ENCODE data around the gene MTHFD2L.

MTHFD2L gene

GRCh38 chr4:74311696-74312313, 153.9 kb downstream of the MTHFD2L start:
- peak; percentile 55 for TF ChIP-seq CTCF (IDR thresholded peaks at IDR 0.05; ENCODE audit: low read depth, low read length, missing control alignments)
- peak; percentile 42 for DNase-seq (ENCODE audit: low read depth)
- H3K4me3 ChIP-seq (ENCODE audit: low read depth, low read length) = no peak overlapping the region

GRCh38 chr4:74314329-74314728, 156.4 kb downstream of the MTHFD2L start:
- no peak for DNase-seq (ENCODE audit: low read depth)
- H3K4me3 ChIP-seq (ENCODE audit: low read depth, low read length) = no peak overlapping the region
- no peak for TF ChIP-seq CTCF (IDR thresholded peaks at IDR 0.05; ENCODE audit: low read depth, low read length, missing control alignments)

GRCh38 chr4:74314944-74315343, 157.0 kb downstream of the MTHFD2L start:
- DNase-seq (ENCODE audit: low read depth) = no peak
- no peak for TF ChIP-seq CTCF (IDR thresholded peaks at IDR 0.05; ENCODE audit: low read depth, low read length, missing control alignments)
- no peak overlapping the region for H3K4me3 ChIP-seq (ENCODE audit: low read depth, low read length)

- DNase-seq (ENCODE audit: low read depth) = no peak
- TF ChIP-seq CTCF (IDR thresholded peaks at IDR 0.05; ENCODE audit: low read depth, low read length, missing control alignments) = no peak
- H3K4me3 ChIP-seq (ENCODE audit: low read depth, low read length) = no peak overlapping the region
Observed at GRCh38 chr4:74315376-74315775, 157.5 kb downstream of the MTHFD2L start.

- TF ChIP-seq CTCF (IDR thresholded peaks at IDR 0.05; ENCODE audit: low read depth, low read length, missing control alignments) = no peak
- no peak for DNase-seq (ENCODE audit: low read depth)
- no peak overlapping the region for H3K4me3 ChIP-seq (ENCODE audit: low read depth, low read length)
Observed at GRCh38 chr4:74316397-74316796, 158.5 kb downstream of the MTHFD2L start.

- H3K4me3 ChIP-seq (ENCODE audit: low read depth, low read length) = no peak overlapping the region
- TF ChIP-seq CTCF (IDR thresholded peaks at IDR 0.05; ENCODE audit: low read depth, low read length, missing control alignments) = no peak
- no peak for DNase-seq (ENCODE audit: low read depth)
Observed at GRCh38 chr4:74317616-74318246, 159.8 kb downstream of the MTHFD2L start.

GRCh38 chr4:74318276-74318675, 160.4 kb downstream of the MTHFD2L start:
- no peak for TF ChIP-seq CTCF (IDR thresholded peaks at IDR 0.05; ENCODE audit: low read depth, low read length, missing control alignments)
- DNase-seq (ENCODE audit: low read depth) = no peak
- no peak overlapping the region for H3K4me3 ChIP-seq (ENCODE audit: low read depth, low read length)

Measured in GM12864 (cell line).